Fibroblast of pulmonary artery (primary cell): Measurements from ENCODE around the gene SCAMP2.

Source experiments
- DNase-seq: peaks from one replicate; pipeline ENCODE4 v3.0.0-alpha.2; 2010; ENCODE audit warnings: low read depth
- H3K4me3 ChIP-seq: replicated peaks from 2 replicates; pipeline ENCODE4 v1.5.1; 2011; ENCODE audit warnings: low read depth, mild to moderate bottlenecking, control low read depth, low read length, moderate library complexity
- TF ChIP-seq, protein P1 (sequence below): IDR thresholded peaks from 2 replicates; pipeline ENCODE4 v1.5.1; 2011; ENCODE audit warnings: mild to moderate bottlenecking, control low read depth, low read length, inconsistent platforms; ENCODE audit errors: missing control alignments

The SCAMP2 gene

DNA sequence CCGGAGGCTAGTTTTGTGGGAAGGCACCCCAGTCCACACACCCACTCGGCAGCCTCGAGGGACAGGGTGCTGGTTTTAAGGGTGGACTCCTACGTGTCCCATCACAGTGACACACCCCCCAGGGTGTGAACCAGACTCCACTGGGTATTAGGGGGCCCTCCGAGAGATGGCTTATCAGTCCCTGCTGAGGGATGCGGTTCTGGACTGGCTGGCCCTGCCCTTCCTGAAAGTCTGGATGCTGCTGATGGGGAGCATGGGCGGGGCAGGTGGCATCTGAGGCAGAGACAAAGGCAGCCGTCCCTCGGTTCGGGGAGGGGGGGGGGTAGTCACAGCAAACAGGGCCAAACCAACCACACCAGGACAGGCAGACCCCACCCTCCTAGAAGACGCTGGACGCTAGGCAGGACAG, 29.3 kb downstream of the SCAMP2 start:
- TF ChIP-seq, protein P1, sequence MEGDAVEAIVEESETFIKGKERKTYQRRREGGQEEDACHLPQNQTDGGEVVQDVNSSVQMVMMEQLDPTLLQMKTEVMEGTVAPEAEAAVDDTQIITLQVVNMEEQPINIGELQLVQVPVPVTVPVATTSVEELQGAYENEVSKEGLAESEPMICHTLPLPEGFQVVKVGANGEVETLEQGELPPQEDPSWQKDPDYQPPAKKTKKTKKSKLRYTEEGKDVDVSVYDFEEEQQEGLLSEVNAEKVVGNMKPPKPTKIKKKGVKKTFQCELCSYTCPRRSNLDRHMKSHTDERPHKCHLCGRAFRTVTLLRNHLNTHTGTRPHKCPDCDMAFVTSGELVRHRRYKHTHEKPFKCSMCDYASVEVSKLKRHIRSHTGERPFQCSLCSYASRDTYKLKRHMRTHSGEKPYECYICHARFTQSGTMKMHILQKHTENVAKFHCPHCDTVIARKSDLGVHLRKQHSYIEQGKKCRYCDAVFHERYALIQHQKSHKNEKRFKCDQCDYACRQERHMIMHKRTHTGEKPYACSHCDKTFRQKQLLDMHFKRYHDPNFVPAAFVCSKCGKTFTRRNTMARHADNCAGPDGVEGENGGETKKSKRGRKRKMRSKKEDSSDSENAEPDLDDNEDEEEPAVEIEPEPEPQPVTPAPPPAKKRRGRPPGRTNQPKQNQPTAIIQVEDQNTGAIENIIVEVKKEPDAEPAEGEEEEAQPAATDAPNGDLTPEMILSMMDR, result no peak
- no peak for DNase-seq
- H3K4me3 ChIP-seq, result peak overlapping the region; percentile 66

DNA sequence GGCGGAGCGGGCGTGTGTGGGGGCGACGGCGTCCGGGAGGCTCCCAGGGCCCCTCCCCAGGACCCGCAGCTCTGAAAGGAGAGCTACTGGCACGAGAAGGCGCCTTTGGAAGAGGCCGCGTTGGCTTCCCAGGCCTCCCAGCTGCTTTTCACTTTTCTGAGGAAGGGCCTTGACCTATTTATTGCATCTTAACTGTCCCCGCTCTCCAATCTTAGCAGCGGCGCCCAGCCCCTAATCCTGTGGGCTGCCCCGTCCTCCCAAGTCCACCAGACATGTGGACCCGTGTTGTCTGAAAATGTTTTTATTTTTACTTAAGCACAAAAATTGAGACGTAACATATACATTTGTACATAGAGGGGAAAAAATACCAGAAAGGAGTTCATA, 29.7 kb downstream of the SCAMP2 start:
- DNase-seq, result no peak
- TF ChIP-seq, protein P1, result no peak
- peak overlapping the region; percentile 66 for H3K4me3 ChIP-seq

DNA sequence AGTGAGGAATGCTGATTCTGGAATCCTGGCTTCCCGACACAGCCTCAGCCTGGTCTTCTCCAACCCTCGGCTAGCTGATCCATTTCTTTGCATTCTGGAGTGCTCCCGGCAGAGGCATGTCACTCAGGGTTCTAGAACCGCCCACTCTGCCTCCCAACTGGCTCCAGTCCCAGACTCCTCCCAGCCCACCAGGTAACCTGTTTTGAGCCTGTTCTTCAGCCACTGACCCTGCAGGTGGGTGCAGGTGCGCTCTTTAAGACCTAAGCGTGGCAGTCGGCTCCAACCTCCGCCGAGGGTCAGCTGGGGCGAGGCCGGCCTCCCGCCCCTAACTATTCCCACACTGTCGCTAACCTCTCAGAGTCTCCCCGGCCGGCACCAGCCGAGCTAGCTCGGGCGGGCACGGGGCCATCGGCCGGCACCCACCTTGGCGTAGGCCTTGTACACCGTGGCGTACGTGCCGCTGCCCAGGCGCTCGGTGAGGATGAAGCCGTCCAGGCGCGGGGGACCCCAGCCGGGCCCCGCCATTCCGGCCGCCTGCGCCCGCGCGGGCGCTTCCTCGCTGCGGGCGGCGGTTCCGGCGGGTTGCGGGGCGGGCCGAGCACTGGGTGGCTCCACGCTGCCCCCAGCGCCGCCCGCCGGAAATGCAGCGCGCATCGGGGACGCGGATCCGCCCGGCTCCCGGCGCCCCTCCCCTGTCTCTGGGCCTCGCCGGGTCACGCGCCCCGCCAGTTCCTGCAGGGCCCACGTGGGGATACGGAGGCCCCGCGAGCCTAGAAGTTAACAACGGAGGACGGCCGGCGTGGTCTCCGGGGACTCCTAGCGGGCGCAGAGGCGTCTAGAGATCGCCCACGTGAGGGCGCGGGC, 30.4 kb downstream of the SCAMP2 start, which contains the start of gene ULK3:
Gene ULK3 (minus strand): TSS at position 576 of the 864 bp plus-strand sequence. CDS start 51 bp downstream, at position 525.
- DNase-seq, result peak; percentile 88
- peak within 1 kb of the TSS; percentile 66 for H3K4me3 ChIP-seq
- TF ChIP-seq, protein P1, result no peak

DNA sequence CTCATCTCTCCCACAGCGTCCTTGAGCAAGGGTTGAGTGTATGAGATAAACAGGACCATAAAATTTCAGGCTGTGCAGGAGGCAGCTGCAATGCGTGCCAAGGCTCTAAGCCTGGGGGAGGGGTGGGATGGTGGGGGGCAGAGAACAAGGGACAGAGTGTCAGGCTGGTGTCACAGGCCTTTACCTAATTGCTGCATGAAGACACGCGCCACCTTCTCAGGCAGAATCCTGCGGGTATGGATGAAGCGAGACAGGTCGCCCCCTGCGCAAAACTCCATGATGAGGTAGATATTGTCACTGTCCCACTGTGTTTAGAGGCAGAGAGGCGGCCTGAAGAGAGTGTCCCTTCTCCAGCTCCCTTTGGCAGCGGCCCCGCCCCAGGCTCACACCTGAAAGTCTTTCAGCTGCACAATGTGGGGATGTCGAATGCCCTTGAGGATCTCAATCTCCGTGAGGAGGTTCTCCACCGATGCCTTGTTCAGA, 31.2 kb downstream of the SCAMP2 start:
- no peak for DNase-seq
- peak overlapping the region; percentile 66 for H3K4me3 ChIP-seq
- TF ChIP-seq, protein P1, result no peak

DNA sequence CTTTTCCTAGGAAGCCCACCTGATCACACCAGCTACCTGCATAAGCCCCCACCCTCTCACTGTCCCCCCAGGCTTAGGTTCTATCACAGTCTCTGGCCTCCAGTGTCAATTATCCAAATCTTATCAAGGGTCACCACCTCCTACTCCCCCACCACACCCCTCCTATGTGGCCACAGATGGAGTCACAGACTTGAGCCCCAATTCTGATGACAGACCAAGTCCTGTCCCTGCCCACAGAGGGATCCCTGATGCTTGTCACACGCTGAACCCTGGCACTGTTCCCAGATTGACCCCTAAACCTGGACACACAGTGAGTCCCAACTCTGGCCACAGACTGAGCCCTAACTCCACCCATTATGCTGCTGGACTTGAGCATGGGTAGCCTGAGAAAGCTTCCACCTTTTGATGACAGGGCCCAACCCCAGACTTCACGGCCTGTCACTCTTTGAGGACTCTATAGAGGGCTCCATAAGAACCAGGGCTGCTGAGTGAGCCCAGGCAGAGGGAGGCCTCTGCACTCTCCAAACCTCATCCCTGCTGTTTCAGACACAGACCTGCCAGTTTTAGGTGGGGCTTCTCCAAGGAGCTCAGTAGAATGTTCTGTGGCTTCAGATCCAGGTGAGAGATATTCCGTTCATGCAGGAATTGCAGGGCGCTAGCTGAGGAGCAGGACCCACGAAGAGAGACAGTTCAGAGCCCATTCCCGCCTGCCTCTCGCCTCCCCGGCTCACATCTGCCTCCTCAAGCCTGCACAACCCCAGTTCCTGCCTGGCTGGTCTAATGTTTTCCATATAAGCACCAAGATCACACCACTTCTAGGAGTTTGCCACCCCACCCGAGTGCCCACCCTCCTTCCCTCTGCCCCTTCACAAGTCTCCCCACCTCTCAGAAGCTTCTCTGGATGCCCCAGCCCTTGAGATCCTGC, 32.1 kb downstream of the SCAMP2 start:
- DNase-seq, result no peak
- H3K4me3 ChIP-seq, result no peak overlapping the region
- TF ChIP-seq, protein P1, result no peak

DNA sequence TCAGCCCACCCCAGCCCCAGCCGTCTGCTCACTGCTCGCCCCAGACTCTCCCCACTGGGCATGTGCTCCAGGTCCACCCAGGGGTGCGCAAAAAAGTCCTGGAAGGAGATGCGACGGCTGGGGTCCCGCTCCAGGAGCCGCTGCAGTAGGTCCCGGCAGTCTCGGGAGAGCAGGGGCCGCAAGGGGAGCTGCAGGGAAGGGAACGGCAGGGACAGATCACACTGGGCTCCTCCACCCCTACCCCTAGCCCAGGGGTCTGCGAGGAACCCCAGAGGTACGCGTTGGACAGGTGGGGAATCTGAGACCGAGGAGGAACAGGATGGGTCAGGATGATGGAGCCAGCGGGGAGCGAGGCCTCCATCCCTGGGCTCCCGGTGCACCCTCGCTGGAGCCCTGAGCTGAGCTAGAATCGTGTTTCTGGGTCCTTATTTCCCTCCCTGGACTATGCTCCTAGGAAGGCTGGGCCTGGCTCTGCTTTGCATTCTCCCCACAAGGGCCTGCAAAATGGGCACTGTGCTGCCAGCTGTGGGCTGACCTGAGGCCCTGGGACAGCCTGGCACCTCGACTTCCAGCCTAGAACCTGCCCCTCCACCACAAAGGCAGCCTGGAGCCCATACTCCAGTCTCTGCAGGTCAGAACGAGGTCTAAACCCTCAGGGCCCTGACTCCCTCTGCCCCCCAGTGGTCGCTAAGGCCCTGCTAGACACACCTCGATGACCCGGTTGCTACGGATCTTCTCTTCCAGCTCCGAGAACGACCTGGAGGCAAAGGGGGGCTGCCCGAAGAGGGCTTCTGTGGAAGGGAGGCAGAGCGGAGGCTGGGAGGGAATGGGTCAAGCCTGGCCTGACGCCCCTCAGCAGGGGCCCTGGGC, 33.4 kb downstream of the SCAMP2 start:
- TF ChIP-seq, protein P1, result no peak
- no peak for DNase-seq
- H3K4me3 ChIP-seq, result no peak overlapping the region
